Suprapubic skin (tissue), 4 donors: ENCODE data around the gene NCBP2L.

Experiments used
- CTCF ChIP-seq, 2 donors: fragments of 200-600 bp in 1 of 2; fragments of 450-650 bp in 1 of 2; sonication (generic) in 1 of 2; IDR thresholded peaks; one replicate each; pipeline ENCODE4 v1.5.1; 2016 to 2019; ENCODE audit warnings: antibody characterized with exemption in 2 of 2, mild to moderate bottlenecking in 1 of 2, moderate library complexity in 1 of 2
- EP300 ChIP-seq: sonication (generic); formaldehyde crosslinking; IDR thresholded peaks from one replicate; pipeline ENCODE4 v1.6.1; 2017; ENCODE audit warnings: antibody characterized with exemption
- POLR2A ChIP-seq, 2 donors: fragments of 450-650 bp; IDR thresholded peaks; one replicate each; pipeline ENCODE4 v1.6.1; 2017; ENCODE audit warnings: antibody characterized with exemption in 2 of 2, mild to moderate bottlenecking in 2 of 2, moderate library complexity in 2 of 2
- POLR2AphosphoS5 ChIP-seq, 3 donors: sonication (generic); formaldehyde crosslinking; IDR thresholded peaks; one replicate each; pipeline ENCODE4 v1.6.1; 2017; ENCODE audit warnings: antibody characterized with exemption in 3 of 3

GRCh38 chrX:107747596-107748161, 29.9 kb upstream of the NCBP2L start:
- TF ChIP-seq CTCF (IDR thresholded peaks at IDR 0.05): no peak
- TF ChIP-seq POLR2A (IDR thresholded peaks at IDR 0.05): no peak
- no peak for TF ChIP-seq POLR2AphosphoS5 (IDR thresholded peaks at IDR 0.05)
- no peak for TF ChIP-seq EP300
